H1 (cell line): ENCODE data around the gene MELTF. TPM values are rescaled to one million over a fixed set of nuclear protein-coding genes. Genes with fewer than 3 reads are reported as not detected.

ENCODE experiments used
- CTCF ChIA-PET: fragments of 300-600 bp; sonication (Branson Sonifier 250); formaldehyde crosslinking; loops from one replicate; lab custom pipeline; 2021; ENCODE audit not compliant: partially characterized antibody; lab: Charles Lee
- POLR2A ChIA-PET: fragments of 300-600 bp; sonication (Branson Sonifier 250); formaldehyde crosslinking; loops from one replicate; lab custom pipeline; 2021; ENCODE audit warnings: inconsistent platforms; ENCODE audit not compliant: partially characterized antibody; lab: Charles Lee
- DNase-seq, 2 experiments: peaks; one replicate each; pipeline versions ENCODE4 v3.0.0 to v3.0.0-alpha.2; 2010 to 2022; ENCODE audit warnings: low spot score in 2 of 2, low read depth in 1 of 2, mixed read lengths in 1 of 2
- FAIRE-seq: peaks from 2 replicates; lab custom pipeline; 2011; peaks lifted over from hg19 to GRCh38; lab: Jason Lieb, UNC
- H2AFZ ChIP-seq: 2 replicates; pipeline ENCODE4 v1.8.1; 2012; ENCODE audit warnings: low read length, inconsistent platforms
- H2AK5ac ChIP-seq: 2 replicates; pipeline ENCODE4 v1.6.1; 2013; ENCODE audit warnings: low read depth, low read length
- H2BK120ac ChIP-seq: replicated peaks from 2 replicates; pipeline ENCODE3; 2013; ENCODE audit warnings: low read depth, low read length, inconsistent platforms
- H2BK12ac ChIP-seq: 2 replicates; pipeline ENCODE4 v1.6.1; 2013; ENCODE audit warnings: low read depth, low read length
- H2BK15ac ChIP-seq: 2 replicates; pipeline ENCODE4 v1.6.1; 2013; ENCODE audit warnings: low read length
- H2BK20ac ChIP-seq: 2 replicates; pipeline ENCODE4 v1.6.1; 2013; ENCODE audit warnings: low read length
- H2BK5ac ChIP-seq: 2 replicates; pipeline ENCODE4 v1.6.1; 2013; ENCODE audit warnings: low read depth, low read length
- H3K14ac ChIP-seq: 2 replicates; pipeline ENCODE4 v1.6.1; 2013; ENCODE audit warnings: inconsistent platforms; ENCODE audit not compliant: insufficient read length
- H3K18ac ChIP-seq: 2 replicates; pipeline ENCODE4 v1.6.1; 2013; ENCODE audit warnings: low read length; ENCODE audit errors: extremely low read depth
- H3K23ac ChIP-seq: 2 replicates; pipeline ENCODE4 v1.6.1; 2013; ENCODE audit warnings: inconsistent platforms; ENCODE audit not compliant: insufficient read length
- H3K23me2 ChIP-seq: 2 replicates; pipeline ENCODE4 v1.6.1; 2013; ENCODE audit warnings: low read depth, low read length
- H3K27ac ChIP-seq: 2 replicates; pipeline ENCODE4 v1.6.1; 2011; ENCODE audit warnings: low read depth, low read length, inconsistent platforms
- H3K27me3 ChIP-seq, 4 experiments: replicated peaks in 1 of 4; 1 replicate in 1 of 4; 2 replicates in 3 of 4; pipeline versions ENCODE4 v1.6.1 to v1.8.1; 2011 to 2013; ENCODE audit warnings: low read length in 3 of 4, mild to moderate bottlenecking in 3 of 4, inconsistent platforms in 2 of 4, mixed read lengths in 2 of 4, moderate library complexity in 1 of 4; ENCODE audit not compliant: control insufficient read depth in 3 of 4, insufficient read depth in 3 of 4; ENCODE audit errors: extremely low read depth in 1 of 4
- H3K36me3 ChIP-seq, 4 experiments: 2 replicates each; pipeline versions ENCODE4 v1.6.1 to v1.8.1; 2011 to 2013; ENCODE audit warnings: mild to moderate bottlenecking in 4 of 4, low read length in 3 of 4, moderate library complexity in 2 of 4, control low read depth in 1 of 4, inconsistent platforms in 1 of 4; ENCODE audit not compliant: insufficient read depth in 4 of 4, control insufficient read depth in 2 of 4
- H3K4ac ChIP-seq: replicated peaks from 2 replicates; pipeline ENCODE3; 2013; ENCODE audit warnings: low read length, low read depth, mixed read lengths, inconsistent platforms; ENCODE audit not compliant: insufficient read length
- H3K4me1 ChIP-seq, 4 experiments: replicated peaks in 1 of 4; 1 replicate in 1 of 4; 2 replicates in 3 of 4; pipeline versions ENCODE4 v1.6.1 to v1.8.1; 2011 to 2013; ENCODE audit warnings: low read length in 3 of 4, inconsistent platforms in 2 of 4, mixed read lengths in 1 of 4; ENCODE audit not compliant: insufficient read depth in 4 of 4, control insufficient read depth in 3 of 4
- H3K4me2 ChIP-seq, 2 experiments: 2 replicates each; pipeline versions ENCODE4 v1.6.1 to v1.8.1; 2011 to 2013; ENCODE audit warnings: low read depth in 2 of 2, low read length in 2 of 2, control low read depth in 1 of 2, inconsistent platforms in 1 of 2, mild to moderate bottlenecking in 1 of 2; ENCODE audit not compliant: insufficient read depth in 1 of 2
- H3K4me3 ChIP-seq, 4 experiments: fragments of 200-600, 300-600 bp in 1 of 4; sonication (generic), shearing (Covaris generic), sonication (Bioruptor Twin) in 1 of 4; 2 replicates each; pipeline versions ENCODE4 v1.5.1 to v1.8.1; 2011 to 2016; ENCODE audit warnings: low read length in 4 of 4, low read depth in 3 of 4, control low read depth in 2 of 4, inconsistent platforms in 2 of 4, mild to moderate bottlenecking in 2 of 4, mixed read lengths in 1 of 4, moderate library complexity in 1 of 4; ENCODE audit not compliant: insufficient read depth in 2 of 4; ENCODE audit errors: extremely low read depth in 1 of 4
- H3K56ac ChIP-seq: replicated peaks from 2 replicates; pipeline ENCODE3; 2013; ENCODE audit warnings: low read depth, mild to moderate bottlenecking, mixed read lengths, low read length, inconsistent platforms; ENCODE audit not compliant: insufficient read length
- H3K79me1 ChIP-seq: 2 replicates; pipeline ENCODE4 v1.6.1; 2013; ENCODE audit warnings: low read depth, low read length, control low read depth
- H3K79me2 ChIP-seq, 2 experiments: 2 replicates each; pipeline versions ENCODE4 v1.6.1 to v1.8.1; 2012 to 2013; ENCODE audit warnings: low read length in 2 of 2, mild to moderate bottlenecking in 2 of 2, inconsistent platforms in 1 of 2; ENCODE audit not compliant: insufficient read depth in 2 of 2, control insufficient read depth in 1 of 2
- H3K9ac ChIP-seq, 4 experiments: replicated peaks in 1 of 4; 1 replicate in 1 of 4; 2 replicates in 3 of 4; pipeline versions ENCODE4 v1.6.1 to v1.8.1; 2011 to 2013; ENCODE audit warnings: low read depth in 3 of 4, low read length in 3 of 4, control low read depth in 2 of 4, mild to moderate bottlenecking in 2 of 4, moderate library complexity in 2 of 4, inconsistent platforms in 1 of 4; ENCODE audit errors: extremely low read depth in 1 of 4
- H3K9me3 ChIP-seq, 2 experiments: 2 replicates each; pipeline versions ENCODE4 v1.6.1 to v1.8.1; 2012 to 2013; ENCODE audit warnings: mild to moderate bottlenecking in 2 of 2, moderate library complexity in 2 of 2, control low read depth in 1 of 2, inconsistent platforms in 1 of 2, low read depth in 1 of 2, low read length in 1 of 2, mixed read lengths in 1 of 2; ENCODE audit not compliant: insufficient read depth in 2 of 2
- H4K20me1 ChIP-seq, 2 experiments: replicated peaks in 1 of 2; 2 replicates each; pipeline versions ENCODE3 to v1.8.1; 2011 to 2013; ENCODE audit warnings: inconsistent platforms in 2 of 2, low read length in 2 of 2, mild to moderate bottlenecking in 1 of 2; ENCODE audit not compliant: insufficient read depth in 2 of 2, control insufficient read depth in 1 of 2
- H4K5ac ChIP-seq: 2 replicates; pipeline ENCODE4 v1.6.1; 2013; ENCODE audit warnings: low read length, low read depth, mixed read lengths, inconsistent platforms; ENCODE audit not compliant: insufficient read length
- H4K8ac ChIP-seq: 2 replicates; pipeline ENCODE4 v1.8.0; 2013; ENCODE audit warnings: mild to moderate bottlenecking, moderate library complexity, low read length, inconsistent platforms; ENCODE audit not compliant: insufficient read depth; ENCODE audit errors: extremely low read depth
- H4K91ac ChIP-seq: replicated peaks from 2 replicates; pipeline ENCODE3; 2013; ENCODE audit warnings: low read length, mixed read lengths, inconsistent platforms; ENCODE audit not compliant: insufficient read length
- TAF7 ChIP-seq: optimal IDR thresholded peaks from 2 replicates; pipeline ENCODE3; 2011; ENCODE audit warnings: low read depth, mild to moderate bottlenecking, inconsistent platforms, low read length, moderate library complexity, borderline replicate concordance
- WGBS, 2 experiments: shearing (Covaris generic) in 1 of 2; methylation state at CpG; one replicate each; pipeline versions ENCODE4 v1.1.6 to v1.1.7; 2013 to 2015; ENCODE audit warnings: low lambda C conversion rate in 2 of 2, mixed read lengths in 2 of 2, inconsistent platforms in 1 of 2, low coverage in 1 of 2, missing lambda C conversion rate in 1 of 2; ENCODE audit not compliant: insufficient replicate concordance in 2 of 2, insufficient coverage in 1 of 2, insufficient read length in 1 of 2; ENCODE audit errors: extremely low coverage in 1 of 2, missing lambda C conversion rate in 1 of 2; 5-methylcytosine and 5-hydroxymethylcytosine counted together
- polyA plus RNA-seq, 7 experiments: library from polyadenylated mRNA; depleted of rRNA in 3 of 7; stranded (reverse) in 5 of 7; unstranded in 2 of 7; fragments of >200 nt in 5 of 7; fragments of 200-250 nt in 2 of 7; gene quantifications; 1 replicate in 5 of 7; 2 replicates in 1 of 7; 4 replicates in 1 of 7; pipeline versions ENCODE4 v1.2.1 to v1.2.3, GENCODE V29; 2011 to 2013; ENCODE audit warnings: missing spikeins in 2 of 7, mixed read lengths in 2 of 7
- total RNA-seq: library from RNA; stranded (reverse); fragmentation: NEBNext Ultra II Directional; extraction: Animal tissue kit (Norgen Biotek cat#: 25700); gene quantifications from 2 replicates; pipeline ENCODE4 v1.2.1, GENCODE V29; 2021

Gene MELTF
- total and polyA plus RNA-seq, 2 of the 8 experiments (the other 6 are each of a cell fraction or from before 2014, with no cell fraction given), result 1.7 to 3.5 TPM

- DNase-seq, result no peak
- Histone ChIP-seq H3K27ac (no peak overlapping the region), H4K5ac (no peak overlapping the region), H3K27me3 (no peaks in the 10 kb centered on the region), H3K9me3 (no peaks in the 10 kb centered on the region), H4K8ac (peak overlapping the region; percentile 89), H4K20me1 (no peaks in the 10 kb centered on the region), H2BK20ac (no peak overlapping the region), H3K56ac (no peak overlapping the region), H3K23ac (no peak overlapping the region), H3K4me3 (no peak overlapping the region), H2BK120ac (no peak overlapping the region), H3K4ac (no peak overlapping the region), H3K36me3 (no peaks in the 10 kb centered on the region), H4K91ac (no peak overlapping the region), H2AK5ac (no peak overlapping the region), H2AFZ (no peak overlapping the region), H2BK12ac (no peak overlapping the region; the same call in 1 of the 2 replicates), H3K79me1 (no peaks in the 10 kb centered on the region), H3K4me2 (no peak overlapping the region), H2BK15ac (no peak overlapping the region), H3K9ac (no peak overlapping the region), H3K18ac (no peak overlapping the region), H3K4me1 (no peaks in the 10 kb centered on the region), H2BK5ac (no peak overlapping the region), H3K14ac (no peak overlapping the region), H3K79me2 (no peaks in the 10 kb centered on the region), H3K23me2 (no peaks in the 10 kb centered on the region)
- TF ChIP-seq TAF7, result no peak
- no peak for FAIRE-seq
- POLR2A ChIA-PET, result no interaction called here
- CTCF ChIA-PET, result interaction anchor here (0.9 to 19.7 kb wide), 2 partner anchors 9 to 30 kb away, joined by 3 to 245 read pairs; partner anchors contain the start of gene MELTF
- 95% methylated on average over 22 of the region's 22 CpGs; no CpG with 5 or more reads in 1 of the 2 experiments for WGBS, 2 experiments
Measured at GRCh38 chr3:197014942-197015575, 14.6 kb downstream of the MELTF start.
